ENCODE results near the gene C5AR2. TPM values are rescaled to one million over a fixed set of nuclear protein-coding genes. Genes with fewer than 3 reads are reported as not detected.
A peak's percentile ranks its signal among the peaks of the same experiment; 100 is the strongest.

C5AR2 gene
- total RNA-seq = 10 to 100 TPM in 1 of 3 donors, 1 to 10 TPM in 2; 4.3 to 15.5 (median 8.3) TPM
- 1.0 TPM for total RNA-seq (2013)

- no peaks in the 10 kb centered on the region for H3K36me3 Mint-ChIP-seq
- DNase-seq (no peak), ATAC-seq (no peak)
- WGBS (ENCODE audit: insufficient coverage) = 81% methylated on average over 18 of the region's 18 CpGs
- H3K36me3 ChIP-seq (ENCODE audit: control insufficient read depth, insufficient read depth, low read length) = no peaks in the 10 kb centered on the region
- peaks cover 0 to 2% of the 10 kb centered on the region in 2 donors for H3K9me3 Mint-ChIP-seq
- H3K4me3 ChIP-seq (ENCODE audit: low read length) = no peak within 1 kb of the TSS
- intact Hi-C loops (cut with micrococcal nuclease) = no loop called here
- H3K4me1 ChIP-seq (ENCODE audit: control insufficient read depth, insufficient read depth, low read length) = peaks cover 25% of the 10 kb centered on the region
- H3K27me3 ChIP-seq (ENCODE audit: control insufficient read depth, insufficient read depth, low read length) = no peaks in the 10 kb centered on the region
- no peaks in the 10 kb centered on the region for H3K27me3 Mint-ChIP-seq (ENCODE audit: low read depth in 2 of 2)
- no peak within 1 kb of the TSS for H3K27ac ChIP-seq (ENCODE audit: low read length)
- no peaks in the 10 kb centered on the region for H3K9me3 ChIP-seq (ENCODE audit: control insufficient read depth, insufficient read depth, low read length)
- H3K4me1 Mint-ChIP-seq = peaks cover 8 to 14% of the 10 kb centered on the region in 2 donors
- no peak within 1 kb of the TSS for H3K4me3 Mint-ChIP-seq
- H3K27ac Mint-ChIP-seq = peak within 1 kb of the TSS in 1 of 2 donors; percentile 81
- TF ChIP-seq, protein P1, sequence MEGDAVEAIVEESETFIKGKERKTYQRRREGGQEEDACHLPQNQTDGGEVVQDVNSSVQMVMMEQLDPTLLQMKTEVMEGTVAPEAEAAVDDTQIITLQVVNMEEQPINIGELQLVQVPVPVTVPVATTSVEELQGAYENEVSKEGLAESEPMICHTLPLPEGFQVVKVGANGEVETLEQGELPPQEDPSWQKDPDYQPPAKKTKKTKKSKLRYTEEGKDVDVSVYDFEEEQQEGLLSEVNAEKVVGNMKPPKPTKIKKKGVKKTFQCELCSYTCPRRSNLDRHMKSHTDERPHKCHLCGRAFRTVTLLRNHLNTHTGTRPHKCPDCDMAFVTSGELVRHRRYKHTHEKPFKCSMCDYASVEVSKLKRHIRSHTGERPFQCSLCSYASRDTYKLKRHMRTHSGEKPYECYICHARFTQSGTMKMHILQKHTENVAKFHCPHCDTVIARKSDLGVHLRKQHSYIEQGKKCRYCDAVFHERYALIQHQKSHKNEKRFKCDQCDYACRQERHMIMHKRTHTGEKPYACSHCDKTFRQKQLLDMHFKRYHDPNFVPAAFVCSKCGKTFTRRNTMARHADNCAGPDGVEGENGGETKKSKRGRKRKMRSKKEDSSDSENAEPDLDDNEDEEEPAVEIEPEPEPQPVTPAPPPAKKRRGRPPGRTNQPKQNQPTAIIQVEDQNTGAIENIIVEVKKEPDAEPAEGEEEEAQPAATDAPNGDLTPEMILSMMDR (IDR thresholded peaks at IDR 0.05) = no peak
These were observed at the start of gene C5AR2 for GRCh38 chr19:47331931-47332547. TSS of gene C5AR2 (plus strand) at chr19:47332175. CDS start at chr19:47340800, 8,625 bp downstream.

GRCh38 chr19:47283405-47284059 is 48.4 kb upstream of the C5AR2 start:
- no peak for ATAC-seq
- no peak overlapping the region for H3K27ac ChIP-seq (ENCODE audit: low read length)
- TF ChIP-seq, protein P1 (IDR thresholded peaks at IDR 0.05) = no peak
- peak in 1 of 2 donors; percentile 1 for DNase-seq
- no peaks in the 10 kb centered on the region for H3K36me3 ChIP-seq (ENCODE audit: control insufficient read depth, insufficient read depth, low read length)
- no peaks in the 10 kb centered on the region for H3K36me3 Mint-ChIP-seq
- WGBS (ENCODE audit: insufficient coverage) = 74% methylated on average over 10 of the region's 10 CpGs
- H3K4me1 ChIP-seq (ENCODE audit: control insufficient read depth, insufficient read depth, low read length) = peaks cover under 1% of the 10 kb centered on the region
- H3K4me3 Mint-ChIP-seq = no peak overlapping the region
- no peak overlapping the region for H3K27ac Mint-ChIP-seq
- H3K27me3 ChIP-seq (ENCODE audit: control insufficient read depth, insufficient read depth, low read length) = no peaks in the 10 kb centered on the region
- intact Hi-C loops (cut with micrococcal nuclease) = no loop called here
- no peaks in the 10 kb centered on the region for H3K9me3 Mint-ChIP-seq
- peaks cover 0 to 15% of the 10 kb centered on the region in 2 donors for H3K4me1 Mint-ChIP-seq
- H3K27me3 Mint-ChIP-seq (ENCODE audit: low read depth in 2 of 2) = no peaks in the 10 kb centered on the region
- H3K9me3 ChIP-seq (ENCODE audit: control insufficient read depth, insufficient read depth, low read length) = no peaks in the 10 kb centered on the region
- H3K4me3 ChIP-seq (ENCODE audit: low read length) = no peak overlapping the region

DNA sequence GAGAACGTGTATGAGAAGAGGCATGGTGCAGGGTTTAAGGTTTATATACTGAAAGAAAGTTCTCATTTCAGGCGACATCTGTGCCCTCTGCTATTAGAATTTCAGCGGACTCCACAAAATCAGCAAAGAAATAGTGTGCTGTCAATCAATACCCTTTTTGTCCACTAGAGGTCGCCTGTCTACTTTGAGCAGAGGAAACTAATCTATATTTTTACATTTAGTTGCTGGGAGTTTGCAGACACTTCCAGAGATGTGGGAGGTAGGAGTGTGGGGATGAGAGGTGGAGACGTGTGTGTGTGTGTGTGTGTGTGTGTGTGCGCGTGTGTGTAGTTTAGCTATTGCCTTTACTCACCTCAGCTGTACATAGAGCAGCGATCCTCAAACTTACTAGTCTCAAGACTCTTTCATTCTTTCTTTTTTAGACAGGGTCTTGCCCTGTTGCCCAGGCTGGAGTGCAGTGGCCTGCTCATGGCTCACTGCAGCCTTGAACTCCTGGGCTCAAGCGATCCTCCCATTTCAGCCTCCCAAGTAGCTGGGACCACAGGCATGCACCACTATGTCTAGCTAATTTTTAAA is 47.6 kb upstream of the C5AR2 start:
- DNase-seq (peak in 1 of 2 donors; percentile 86), ATAC-seq (peak in 2 of 3 donors; percentile 64 to 70)
- intact Hi-C loops (cut with micrococcal nuclease) = no loop called here
- H3K27me3 ChIP-seq (ENCODE audit: control insufficient read depth, insufficient read depth, low read length) = no peaks in the 10 kb centered on the region
- 50% methylated on average over 5 of the region's 9 CpGs for WGBS (ENCODE audit: insufficient coverage)
- H3K36me3 ChIP-seq (ENCODE audit: control insufficient read depth, insufficient read depth, low read length) = no peaks in the 10 kb centered on the region
- Mint-ChIP-seq H3K4me1 (peaks cover 0 to 15% of the 10 kb centered on the region in 2 donors), H3K36me3 (no peaks in the 10 kb centered on the region), H3K27ac (no peak overlapping the region), H3K4me3 (no peak overlapping the region), H3K9me3 (no peaks in the 10 kb centered on the region), H3K27me3 (ENCODE audit: low read depth in 2 of 2) (no peaks in the 10 kb centered on the region)
- TF ChIP-seq, protein P1 (IDR thresholded peaks at IDR 0.05) = peak; percentile 76
- H3K9me3 ChIP-seq (ENCODE audit: control insufficient read depth, insufficient read depth, low read length) = no peaks in the 10 kb centered on the region
- H3K4me3 ChIP-seq (ENCODE audit: low read length) = no peak overlapping the region
- peaks cover 3% of the 10 kb centered on the region for H3K4me1 ChIP-seq (ENCODE audit: control insufficient read depth, insufficient read depth, low read length)
- H3K27ac ChIP-seq (ENCODE audit: low read length) = no peak overlapping the region
